HCT116 (cell line): ENCODE measurements around the gene SPP2. TPM values are rescaled to one million over a fixed set of nuclear protein-coding genes. Genes with fewer than 3 reads are reported as not detected.

Experiments used
- ATAC-seq: fragments of 200-7000 bp; cut with Tn5 transposase; 2 replicates; pipeline ENCODE4 v1.9.1; 2020; ENCODE audit warnings: mild to moderate bottlenecking, moderate library complexity
- BruUV-seq: library from RNA; stranded (reverse); fragments of 400-500 nt; replicated peaks from 2 replicates; lab custom pipeline; 2021; lab: Mats Ljungman, UMichigan
- CTCF ChIA-PET: fragments of 300-600 bp; sonication (Branson Sonifier 250); formaldehyde crosslinking; loops from one replicate; lab custom pipeline; 2021; ENCODE audit warnings: antibody characterized with exemption; lab: Charles Lee
- POLR2A ChIA-PET: fragments of 300-600, 350-600 bp; sonication (Branson Sonifier 250); formaldehyde crosslinking; loops from one replicate; lab custom pipeline; 2021; ENCODE audit warnings: antibody characterized with exemption; lab: Charles Lee
- RAD21 ChIA-PET, 2 experiments: fragments of 300-600 bp; sonication (Branson Sonifier 250); formaldehyde crosslinking; loops; one replicate each; lab custom pipeline; 2023; ENCODE audit warnings: low total read pairs in 2 of 2; ENCODE audit not compliant: uncharacterized antibody in 2 of 2, unreplicated experiment in 2 of 2, low non-redundant PET in 1 of 2; lab: Charles Lee
- DNase-seq: peaks from one replicate; pipeline ENCODE4 v3.0.0-alpha.2; 2010; ENCODE audit warnings: low read depth, low spot score
- H2AFZ ChIP-seq: fragments of 200-600 bp; shearing (Covaris generic), sonication (generic); 2 replicates; pipeline ENCODE4 v1.6.1; 2017; ENCODE audit warnings: low read depth, mixed run types, mixed read lengths, antibody characterized with exemption, low read length; ENCODE audit not compliant: poor library complexity, severe bottlenecking
- H3K27ac ChIP-seq: 2 replicates; pipeline ENCODE4 v1.5.1; 2012; ENCODE audit warnings: low read depth, low read length
- H3K27me3 ChIP-seq: fragments of 200-600 bp; sonication (generic); 2 replicates; pipeline ENCODE4 v1.6.1; 2016; ENCODE audit warnings: mixed run types, low read length, mixed read lengths; ENCODE audit not compliant: insufficient read depth
- H3K36me3 ChIP-seq, 2 experiments: fragments of 200-500 bp in 1 of 2; fragments of 200-600 bp in 1 of 2; sonication (Bioruptor generic) in 1 of 2; sonication (generic) in 1 of 2; 2 replicates each; pipeline versions ENCODE4 v1.5.1 to v1.6.1; 2014 to 2016; ENCODE audit warnings: low read length in 2 of 2, inconsistent platforms in 1 of 2, mixed read lengths in 1 of 2, mixed run types in 1 of 2; ENCODE audit not compliant: insufficient read depth in 2 of 2, control insufficient read depth in 1 of 2
- H3K4me1 ChIP-seq, 2 experiments: fragments of 200-600 bp in 1 of 2; sonication (generic) in 1 of 2; 2 replicates each; pipeline versions ENCODE4 v1.5.1 to v1.6.1; 2012 to 2017; ENCODE audit warnings: low read length in 2 of 2, inconsistent platforms in 1 of 2, mild to moderate bottlenecking in 1 of 2, mixed read lengths in 1 of 2, mixed run types in 1 of 2, moderate library complexity in 1 of 2; ENCODE audit not compliant: insufficient read depth in 2 of 2, control insufficient read depth in 1 of 2
- H3K4me2 ChIP-seq: fragments of 200-600 bp; sonication (generic); 2 replicates; pipeline ENCODE4 v1.6.1; 2017; ENCODE audit warnings: mixed run types, low read length, mixed read lengths
- H3K4me3 ChIP-seq, 2 experiments: fragments of 200-600 bp in 1 of 2; sonication (generic) in 1 of 2; replicated peaks in 1 of 2; 2 replicates each; pipeline ENCODE4 v1.5.1; 2011 to 2016; ENCODE audit warnings: low read length in 2 of 2, control low read depth in 1 of 2, low read depth in 1 of 2, mild to moderate bottlenecking in 1 of 2, mixed read lengths in 1 of 2, mixed run types in 1 of 2
- H3K79me2 ChIP-seq: fragments of 200-600 bp; sonication (generic); 2 replicates; pipeline ENCODE4 v1.6.1; 2017; ENCODE audit warnings: mild to moderate bottlenecking, mixed run types, low read length, moderate library complexity, mixed read lengths; ENCODE audit not compliant: insufficient read depth
- H3K9ac ChIP-seq: fragments of 200-600 bp; sonication (generic); 2 replicates; pipeline ENCODE4 v1.6.1; 2016; ENCODE audit warnings: low read length, mixed read lengths
- H3K9me2 ChIP-seq: fragments of 200-600 bp; sonication (generic), shearing (Covaris generic); 2 replicates; pipeline ENCODE4 v1.6.1; 2017; ENCODE audit warnings: mixed run types, mild to moderate bottlenecking, moderate library complexity; ENCODE audit not compliant: insufficient read depth
- H3K9me3 ChIP-seq, 2 experiments: fragments of 200-500 bp in 1 of 2; fragments of 200-600 bp in 1 of 2; sonication (Bioruptor generic) in 1 of 2; sonication (generic) in 1 of 2; 2 replicates each; pipeline ENCODE4 v1.6.1; 2014 to 2017; ENCODE audit warnings: low read length in 2 of 2, mixed read lengths in 2 of 2, inconsistent platforms in 1 of 2, low read depth in 1 of 2, mild to moderate bottlenecking in 1 of 2, mixed run types in 1 of 2, moderate library complexity in 1 of 2; ENCODE audit not compliant: control insufficient read depth in 1 of 2, insufficient read depth in 1 of 2
- H4K20me1 ChIP-seq: fragments of 200-600 bp; sonication (generic), shearing (Covaris generic); 2 replicates; pipeline ENCODE4 v1.6.1; 2017; ENCODE audit warnings: mixed run types, mild to moderate bottlenecking, moderate library complexity; ENCODE audit not compliant: insufficient read depth
- RAD21 ChIP-seq: IDR thresholded peaks from 2 replicates; pipeline ENCODE4 v1.6.1; 2012; ENCODE audit warnings: low read depth, mild to moderate bottlenecking
- SP1 ChIP-seq: IDR thresholded peaks from 2 replicates; pipeline ENCODE4 v1.6.1; 2012; ENCODE audit warnings: low read depth
- SRF ChIP-seq: IDR thresholded peaks from 2 replicates; pipeline ENCODE4 v1.6.1; 2012; ENCODE audit warnings: low read depth
- intact Hi-C: fragments of 100-400 bp; cut with micrococcal nuclease; formaldehyde crosslinking; loops from 2 replicates; pipeline ENCODE4 v1.10.0; 2022
- total RNA-seq: library from RNA; stranded (reverse); gene quantifications from one replicate; pipeline ENCODE4 v1.2.1, GENCODE V29; 2021; ENCODE audit not compliant: unreplicated experiment

SPP2 gene
- total RNA-seq, 1 experiment from 2014 or later, result not detected

GRCh38 chr2:234078129-234078528 is 27.6 kb downstream of the SPP2 start:
- POLR2A ChIA-PET, result no interaction called here
- Histone ChIP-seq H4K20me1 (no peaks in the 10 kb centered on the region), H3K9ac (no peak overlapping the region), H3K4me1 (peaks cover 4 to 10% of the 10 kb centered on the region in 2 experiments; a peak in 2 of 4 replicates), H3K36me3 (no peaks in the 10 kb centered on the region), H2AFZ (no peak overlapping the region), H3K4me2 (no peak overlapping the region), H3K79me2 (no peaks in the 10 kb centered on the region), H3K4me3 (no peak overlapping the region), H3K9me2 (no peaks in the 10 kb centered on the region), H3K27me3 (no peaks in the 10 kb centered on the region), H3K27ac (no peak overlapping the region), H3K9me3 (no peaks in the 10 kb centered on the region)
- no TSS peak for BruUV-seq
- DNase-seq, result no peak
- intact Hi-C loops, result no loop called here
- no peak for ATAC-seq
- RAD21 ChIA-PET, result no interaction called here
- CTCF ChIA-PET, result no interaction called here
- no peak for TF ChIP-seq SP1

GRCh38 chr2:234081970-234082822 is 31.7 kb downstream of the SPP2 start:
- no peaks in the 10 kb centered on the region for H3K27me3 ChIP-seq
- CTCF ChIA-PET, result no interaction called here

More at GRCh38 chr2:234081970-234082822, 31.7 kb downstream of the SPP2 start:
- no TSS peak for BruUV-seq
- no peak for ATAC-seq
- no peak overlapping the region for H3K4me3 ChIP-seq
- H3K36me3 ChIP-seq, result no peaks in the 10 kb centered on the region
- POLR2A ChIA-PET, result no interaction called here
- intact Hi-C loops, result no loop called here
- H3K9me3 ChIP-seq, result no peaks in the 10 kb centered on the region
- no peak overlapping the region for H3K27ac ChIP-seq
- TF ChIP-seq RAD21 (peak; percentile 35), SRF (no peak)
- peaks cover 4 to 10% of the 10 kb centered on the region in 2 experiments; a peak in 2 of 4 replicates for H3K4me1 ChIP-seq
- H3K79me2 ChIP-seq, result no peaks in the 10 kb centered on the region
- no peak overlapping the region for H3K9ac ChIP-seq
- no peaks in the 10 kb centered on the region for H4K20me1 ChIP-seq
- H3K4me2 ChIP-seq, result peak overlapping the region; percentile 20; the same call in 1 of the 2 replicates
- no peaks in the 10 kb centered on the region for H3K9me2 ChIP-seq
- RAD21 ChIA-PET, result no interaction called here
- peak overlapping the region; percentile 39 for H2AFZ ChIP-seq
- DNase-seq, result no peak
